GM19239 (cell line): ENCODE measurements around the gene CHP2.
"Not testable (repeated sequence)": the region's sequence is repeated elsewhere in the genome, so short reads cannot be mapped to it uniquely, and the experiment has no call there.

Experiments
- DNase-seq: peaks from one replicate; pipeline ENCODE4 v3.0.0; 2011; ENCODE audit warnings: low spot score; ENCODE audit not compliant: insufficient read length
- FAIRE-seq: peaks from 2 replicates; lab custom pipeline; 2011; peaks lifted over from hg19 to GRCh38; lab: Jason Lieb, UNC

CHP2 gene

DNA sequence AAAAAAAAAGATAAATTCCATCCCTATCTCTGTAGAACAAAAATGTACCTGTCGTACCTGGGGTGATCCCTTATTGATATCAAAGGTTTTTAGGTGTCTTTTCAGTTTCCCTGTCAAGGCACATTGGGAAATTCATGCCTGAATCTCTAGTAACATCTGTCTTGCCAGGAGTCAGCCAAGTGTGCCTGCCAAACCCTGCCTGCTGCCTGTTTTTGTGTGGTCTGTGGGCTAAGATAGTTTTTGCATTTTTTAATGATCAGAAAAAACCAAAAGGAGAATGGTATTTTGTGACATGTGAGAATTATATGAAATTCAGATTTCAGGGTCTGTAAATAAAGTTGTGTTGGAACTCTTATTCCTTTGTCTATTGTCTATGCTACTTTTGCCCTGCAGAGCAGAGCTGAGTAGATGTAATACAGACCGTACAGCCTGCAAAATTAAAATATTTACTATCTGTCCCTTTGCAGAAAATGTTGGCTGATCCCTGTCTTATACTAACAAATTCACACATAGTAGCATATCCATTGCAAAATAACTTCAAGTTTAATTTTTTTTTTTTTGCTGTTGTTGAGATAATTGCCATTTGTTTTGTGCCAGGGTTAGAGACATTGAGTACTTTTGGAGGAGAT, 13.0 kb upstream of the CHP2 start:
- no peak for DNase-seq
- FAIRE-seq: no peak

DNA sequence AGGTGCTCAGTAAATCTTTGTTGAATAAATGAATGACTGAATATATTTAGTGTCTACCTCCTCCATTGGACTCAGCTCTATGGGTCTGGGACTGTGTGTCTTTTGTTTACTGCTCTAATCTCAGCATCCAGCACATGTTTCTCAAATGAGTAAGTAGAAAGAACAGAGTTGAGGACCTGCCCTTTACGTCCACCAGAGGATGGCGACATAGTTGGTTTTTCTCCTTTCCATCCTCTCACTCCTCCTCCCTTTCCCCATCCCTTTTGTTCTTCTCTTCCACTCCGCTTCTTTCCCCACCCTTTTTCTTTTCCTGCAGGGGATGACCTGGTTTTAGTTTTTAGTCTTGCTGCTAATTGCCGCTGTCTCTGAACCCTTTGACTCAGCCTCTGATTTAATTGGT, 12.1 kb upstream of the CHP2 start:
- FAIRE-seq: no peak

DNA sequence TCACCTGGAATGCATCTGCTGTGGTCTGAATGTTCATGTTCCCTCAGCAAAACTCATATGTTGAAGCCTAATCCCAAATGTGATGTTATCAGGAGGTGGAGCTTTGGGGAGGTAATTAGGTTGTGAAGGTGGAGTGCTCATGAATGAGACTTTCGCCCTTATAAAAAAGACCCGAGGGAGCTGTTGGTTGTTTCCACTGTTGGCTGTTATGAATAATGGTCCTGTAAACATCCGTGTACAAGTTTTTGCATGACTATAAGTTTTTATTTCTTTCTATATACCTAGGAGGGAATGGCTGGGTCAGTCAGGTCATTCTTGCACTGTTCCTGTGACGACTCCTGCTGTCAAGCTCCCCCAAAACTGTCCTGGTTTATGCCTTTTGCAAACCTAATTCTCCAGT, 9.6 kb upstream of the CHP2 start:
- DNase-seq: no peak
- FAIRE-seq: no peak

More for the DNA sequence above, 12.1 kb upstream of the CHP2 start:
- DNase-seq: no peak

DNA sequence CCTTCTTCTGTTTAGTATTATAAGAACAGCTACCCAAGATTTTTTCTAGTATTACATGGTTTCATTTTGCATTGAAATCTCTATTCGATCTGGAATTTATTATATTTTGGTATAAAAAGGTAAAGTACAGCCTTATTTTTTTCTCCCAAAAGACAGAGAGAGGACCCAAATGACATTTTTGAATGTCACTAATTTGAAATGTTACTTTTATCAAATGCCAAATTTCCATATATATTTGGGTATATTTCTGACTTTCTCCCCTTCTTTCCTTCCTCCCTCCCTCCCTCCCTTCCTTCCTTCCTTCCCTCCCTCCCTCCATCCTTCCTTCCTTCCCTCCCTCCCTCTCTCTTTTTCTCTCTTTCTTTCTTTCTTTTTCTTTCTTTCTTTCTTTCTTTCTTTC, 6.2 kb upstream of the CHP2 start:
- no peak for FAIRE-seq

DNA sequence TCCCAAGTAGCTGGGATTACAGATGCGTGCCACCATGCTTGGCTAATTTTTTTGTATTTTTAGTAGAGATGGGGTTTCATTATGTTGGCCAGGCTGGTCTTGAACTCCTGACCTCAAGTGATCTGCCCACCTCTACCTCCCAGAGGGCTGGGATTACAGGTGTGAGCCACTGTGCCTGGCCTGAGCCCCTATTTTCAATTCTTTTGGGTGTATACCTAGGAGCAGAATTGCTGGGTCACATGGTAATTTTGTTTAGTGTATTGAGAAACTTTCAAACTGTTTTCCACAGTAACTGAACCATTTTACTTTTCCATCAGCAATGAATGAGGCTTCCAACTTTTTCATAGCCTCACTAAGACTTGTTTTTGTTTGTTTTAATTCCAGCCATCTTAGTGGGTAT, 3.8 kb upstream of the CHP2 start:
- not testable (repeated sequence) for DNase-seq, FAIRE-seq

More for the DNA sequence above, 6.2 kb upstream of the CHP2 start:
- DNase-seq: no peak

DNA sequence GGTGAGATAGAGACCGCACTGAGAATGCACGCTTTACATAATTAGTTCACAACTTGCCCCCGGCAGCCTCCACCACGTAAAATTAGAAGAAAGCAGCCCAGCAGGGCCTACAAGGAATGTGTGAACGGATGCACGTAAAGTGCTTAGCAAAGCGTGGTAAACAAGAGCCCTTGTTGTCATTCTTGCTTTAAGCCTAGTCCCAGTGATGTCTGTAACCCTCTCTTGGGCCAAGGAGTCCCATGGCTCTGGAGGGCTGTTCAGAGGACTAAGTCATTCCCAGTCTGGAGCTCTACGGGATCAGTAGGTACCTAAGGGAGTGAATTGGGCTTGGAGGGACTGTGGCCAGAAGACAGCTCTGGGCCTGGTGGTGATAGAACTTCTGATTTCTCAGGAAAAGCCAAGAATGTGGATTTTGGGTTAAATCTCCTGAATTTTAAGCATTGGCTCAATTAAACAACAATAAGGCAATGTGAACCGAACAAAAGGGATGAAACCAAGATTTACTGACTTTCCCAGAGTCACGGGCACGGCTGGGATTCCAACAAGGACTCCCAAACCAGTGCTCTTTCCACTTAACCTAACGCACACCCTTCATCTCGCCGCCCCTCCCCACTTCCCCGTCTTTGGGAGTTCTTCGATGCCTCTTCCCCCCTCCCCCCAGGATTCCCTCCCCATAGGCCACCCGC, 775 bp upstream of the CHP2 start:
- DNase-seq (no peak), FAIRE-seq (no peak)

- DNase-seq (no peak), FAIRE-seq (no peak)
These were observed 621 bp downstream of the CHP2 start for GRCh38 chr16:23755484-23755809.

- FAIRE-seq (no peak), DNase-seq (no peak)
These were observed 2.3 kb downstream of the CHP2 start for GRCh38 chr16:23757116-23757515.

DNA sequence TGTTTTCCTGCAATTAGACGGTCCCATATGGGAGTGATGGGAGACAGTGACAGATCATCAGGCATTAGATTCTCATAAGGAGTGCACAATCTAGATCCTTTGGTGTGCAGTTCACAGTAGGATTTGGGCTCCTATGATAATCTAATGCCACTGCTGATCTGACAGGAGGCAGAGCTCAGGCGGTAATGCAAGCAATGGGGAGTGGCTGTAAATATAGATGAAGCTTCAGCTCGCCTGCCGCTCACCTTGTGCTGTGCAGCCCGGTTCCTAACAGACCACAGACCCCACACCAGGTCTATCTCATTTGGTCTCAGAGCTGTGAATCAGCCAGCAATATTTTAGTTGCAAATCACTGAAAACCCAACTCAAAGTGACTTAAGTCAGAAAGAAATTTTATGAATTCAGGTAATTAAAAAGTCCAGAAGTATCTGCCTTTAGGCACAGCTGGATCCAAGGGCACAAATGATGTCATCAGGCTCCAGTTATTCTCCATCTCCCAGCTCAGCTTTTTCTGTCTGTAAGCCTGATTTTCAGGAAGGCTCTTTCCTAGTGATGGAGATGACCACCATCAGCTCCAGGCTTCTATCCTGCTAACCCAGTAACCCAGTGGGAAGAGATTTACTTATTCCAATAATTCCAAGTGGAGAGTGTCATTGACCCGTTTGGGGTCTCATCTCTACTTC, 3.3 kb downstream of the CHP2 start:
- FAIRE-seq (no peak), DNase-seq (no peak)

DNA sequence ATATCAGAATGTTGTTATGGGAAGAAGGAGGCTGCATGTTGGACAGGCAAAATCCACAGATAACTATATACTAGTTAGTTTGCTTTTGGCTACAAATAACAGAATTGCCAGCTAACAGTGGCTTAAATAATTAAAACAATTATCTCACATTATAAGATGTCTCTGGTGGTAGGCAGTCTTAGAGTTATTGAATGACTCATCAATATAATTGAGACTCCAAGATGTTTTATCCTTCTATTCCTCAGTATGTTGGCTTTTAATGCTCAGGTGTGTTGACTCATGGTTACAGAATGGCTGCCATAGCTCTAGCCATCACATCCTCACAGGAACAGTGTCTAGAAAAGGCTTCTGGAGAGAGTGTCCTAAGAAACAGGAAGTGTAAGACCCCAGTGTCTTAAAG, 11.1 kb downstream of the CHP2 start:
- no peak for DNase-seq
- no peak for FAIRE-seq

DNA sequence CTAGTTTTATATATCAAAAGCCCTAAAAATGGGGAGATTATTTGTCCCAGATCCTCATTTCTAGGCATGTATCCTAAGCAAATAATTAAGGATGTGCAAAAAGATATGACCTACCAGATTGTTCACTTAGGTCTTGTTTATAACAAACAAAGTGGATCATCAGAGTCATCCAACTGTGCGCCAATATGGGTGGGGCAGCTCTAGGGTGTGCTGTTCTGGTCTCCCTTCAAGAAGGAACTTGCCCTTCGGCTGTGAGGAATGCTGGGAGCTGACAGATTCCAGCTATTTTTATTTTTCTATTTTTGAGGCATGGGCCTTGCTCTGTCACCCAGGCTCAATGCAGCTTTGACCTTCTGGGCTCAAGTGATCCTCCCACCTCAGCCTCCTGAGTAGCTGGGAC, 13.8 kb downstream of the CHP2 start:
- DNase-seq (no peak), FAIRE-seq (no peak)

DNA sequence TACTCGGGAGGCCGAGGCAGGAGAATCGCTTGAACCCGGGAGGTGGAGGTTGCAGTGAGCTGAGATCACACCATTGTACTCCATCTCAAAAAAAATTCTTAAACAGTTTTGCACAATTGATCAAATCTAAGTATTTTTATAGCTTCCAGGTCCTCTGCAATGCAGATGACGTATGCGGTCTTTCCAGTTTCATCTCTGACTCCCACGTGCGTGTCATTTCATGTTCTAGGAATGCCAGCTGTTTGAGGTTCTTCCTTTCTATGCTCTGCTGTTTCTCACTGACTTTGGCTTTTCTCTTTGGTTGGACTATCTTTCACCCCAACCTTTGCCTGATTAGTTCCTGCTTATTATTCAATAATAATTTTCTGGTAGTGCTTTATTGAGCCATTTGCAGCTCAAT, 16.2 kb downstream of the CHP2 start:
- no peak for DNase-seq
- FAIRE-seq: no peak

DNA sequence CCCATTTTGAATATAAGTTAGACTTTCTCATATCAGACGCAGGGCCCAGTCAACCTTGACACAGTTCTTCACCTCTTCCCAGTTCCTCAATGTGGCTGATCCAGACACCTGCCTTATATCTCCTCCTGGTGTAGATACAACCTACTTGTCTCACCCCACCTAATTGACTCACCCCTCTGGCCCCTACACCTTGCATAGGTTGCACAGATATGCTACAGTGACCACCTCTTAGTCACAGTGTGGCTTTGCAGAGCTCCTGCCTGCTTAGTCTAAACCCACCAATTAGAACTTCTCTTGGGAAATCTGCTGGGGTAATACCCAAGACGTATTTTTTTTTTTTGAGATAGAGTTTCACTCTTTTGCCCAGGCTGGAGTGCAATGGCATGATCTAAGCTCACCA, 16.8 kb downstream of the CHP2 start:
- DNase-seq: no peak
- FAIRE-seq: no peak

- DNase-seq (no peak), FAIRE-seq (no peak)
These were observed 18.5 kb downstream of the CHP2 start for GRCh38 chr16:23773339-23773738.

- DNase-seq (no peak), FAIRE-seq (no peak)
These were observed 26.4 kb downstream of the CHP2 start for GRCh38 chr16:23781176-23781575.

GRCh38 chr16:23784811-23785447, 30.1 kb downstream of the CHP2 start:
- FAIRE-seq (no peak), DNase-seq (no peak)

- no peak for DNase-seq
- FAIRE-seq: no peak
These were observed 31.0 kb downstream of the CHP2 start for GRCh38 chr16:23785842-23786241.

- DNase-seq: no peak
- no peak for FAIRE-seq
These were observed 32.2 kb downstream of the CHP2 start for GRCh38 chr16:23786964-23787561.

DNA sequence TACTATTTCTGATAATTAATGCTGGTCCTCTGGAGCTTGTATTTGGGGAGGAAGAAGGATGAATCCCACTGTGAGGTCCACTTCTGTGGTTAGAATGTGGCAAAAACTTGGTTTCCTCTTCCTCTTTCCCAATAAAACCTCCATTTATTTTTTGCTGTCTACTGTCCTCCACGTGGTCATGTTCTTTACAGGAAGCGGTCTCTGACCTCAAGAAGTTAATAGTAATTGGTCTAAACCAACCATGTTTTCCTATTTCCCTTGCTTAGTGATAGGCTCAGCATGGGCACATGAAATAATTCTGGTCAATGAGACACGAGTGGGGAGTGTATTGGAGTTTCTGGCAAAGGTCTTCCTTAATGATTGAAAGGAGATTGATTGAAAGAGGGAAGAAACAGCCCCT, 33.9 kb downstream of the CHP2 start:
- DNase-seq (no peak), FAIRE-seq (no peak)

DNA sequence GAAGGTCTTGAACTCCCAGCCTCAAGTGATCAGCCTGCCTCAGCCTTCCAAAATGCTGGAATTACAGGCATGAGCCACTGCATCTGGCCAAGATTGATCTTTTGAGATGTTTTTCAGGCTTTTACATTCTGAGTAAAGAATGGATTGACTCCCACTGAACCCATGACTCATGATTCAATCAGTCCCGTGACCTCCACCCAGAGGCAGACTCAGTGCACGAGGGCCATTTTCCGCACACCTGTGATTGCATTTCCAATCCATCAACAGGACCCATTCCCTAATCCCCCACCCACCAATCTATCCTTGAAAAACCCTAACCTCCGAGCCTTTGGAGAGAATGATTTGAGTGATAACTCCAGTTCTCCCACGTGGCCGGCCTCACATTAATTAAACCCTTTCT, 40.6 kb downstream of the CHP2 start:
- DNase-seq (no peak), FAIRE-seq (no peak)

GRCh38 chr16:23796941-23797340, 42.1 kb downstream of the CHP2 start:
- no peak for FAIRE-seq
- DNase-seq: no peak
